Kidney (tissue), 14 donors: ENCODE data around the gene DNAAF1. TPM values are rescaled to one million over a fixed set of nuclear protein-coding genes. Genes with fewer than 3 reads are reported as not detected.

ENCODE experiments used
- DNase-seq, 5 donors: peaks; one replicate each; pipeline ENCODE4 v3.0.0-alpha.2; 2013 to 2020
- FAIRE-seq: peaks from 2 replicates; lab custom pipeline; 2012; peaks lifted over from hg19 to GRCh38; lab: Jason Lieb, UNC
- H3K27ac ChIP-seq, 2 donors: one replicate each; pipeline ENCODE4 v1.7.0; 2013; ENCODE audit warnings: low read depth in 2 of 2, low read length in 2 of 2, inconsistent platforms in 1 of 2
- H3K27me3 ChIP-seq: one replicate; pipeline ENCODE4 v1.7.1; 2013; ENCODE audit warnings: low read length, inconsistent platforms; ENCODE audit not compliant: control insufficient read depth, insufficient read depth
- H3K36me3 ChIP-seq, 3 donors: one replicate each; pipeline versions ENCODE4 v1.7.0 to v1.7.1; 2013; ENCODE audit warnings: low read length in 3 of 3, control low read depth in 1 of 3, inconsistent platforms in 1 of 3; ENCODE audit not compliant: insufficient read depth in 3 of 3, control insufficient read depth in 2 of 3
- H3K4me1 ChIP-seq, 3 donors: one replicate each; pipeline versions ENCODE4 v1.7.0 to v1.7.1; 2013; ENCODE audit warnings: low read length in 3 of 3, inconsistent platforms in 1 of 3, low read depth in 1 of 3; ENCODE audit not compliant: control insufficient read depth in 2 of 3, insufficient read depth in 2 of 3
- H3K4me3 ChIP-seq, 3 donors: one replicate each; pipeline versions ENCODE4 v1.7.0 to v1.8.1; 2013; ENCODE audit warnings: low read length in 3 of 3, control low read depth in 1 of 3, inconsistent platforms in 1 of 3
- H3K9ac ChIP-seq, 3 donors: one replicate each; pipeline versions ENCODE4 v1.7.0 to v1.7.1; 2013; ENCODE audit warnings: low read length in 3 of 3, control low read depth in 1 of 3, inconsistent platforms in 1 of 3
- H3K9me3 ChIP-seq, 3 donors: one replicate each; pipeline versions ENCODE4 v1.7.0 to v1.7.1; 2013; ENCODE audit warnings: low read length in 3 of 3, control low read depth in 1 of 3, inconsistent platforms in 1 of 3; ENCODE audit not compliant: control insufficient read depth in 2 of 3, insufficient read depth in 1 of 3
- CTCF ChIP-seq: IDR thresholded peaks from 3 replicates; pipeline ENCODE4 v1.5.1; 2012; ENCODE audit warnings: mild to moderate bottlenecking, moderate library complexity, borderline replicate concordance; ENCODE audit not compliant: insufficient read depth; ENCODE audit errors: extremely low read depth
- intact Hi-C: fragments of 100-400 bp; cut with DNase I; formaldehyde crosslinking; loops from one replicate; pipeline ENCODE4 v1.11.1; 2022
- polyA plus RNA-seq: library from polyadenylated mRNA; stranded (reverse); fragments of 350-450 nt; fragmentation: Illumina TruSeq; extraction: RNeasy Lipid Tissue Mini Kit (QIAGEN cat#74804); gene quantifications from one replicate; pipeline ENCODE4 v1.2.3, GENCODE V29; 2014; ENCODE audit warnings: low read depth, low replicate concordance; ENCODE audit not compliant: insufficient read depth
- total RNA-seq: library from RNA; stranded (reverse); fragmentation: NEBNext Ultra II Directional; extraction: Animal tissue kit (Norgen Biotek cat#: 25700); gene quantifications from one replicate; pipeline ENCODE4 v1.2.1, GENCODE V29; 2021
- donor health status: control.
- donor health status: control.
- donor health status: control.
- donor health status: control.
- donor health status: control.
- donor health status: DM: yes; HTN: yes; CAD: no.
- donor health status: Normal renal cell carcinoma (clear cell type).

DNAAF1 gene
- total and polyA plus RNA-seq, 2 donors from 2014 or later = 2.4 to 4.8 TPM

DNA sequence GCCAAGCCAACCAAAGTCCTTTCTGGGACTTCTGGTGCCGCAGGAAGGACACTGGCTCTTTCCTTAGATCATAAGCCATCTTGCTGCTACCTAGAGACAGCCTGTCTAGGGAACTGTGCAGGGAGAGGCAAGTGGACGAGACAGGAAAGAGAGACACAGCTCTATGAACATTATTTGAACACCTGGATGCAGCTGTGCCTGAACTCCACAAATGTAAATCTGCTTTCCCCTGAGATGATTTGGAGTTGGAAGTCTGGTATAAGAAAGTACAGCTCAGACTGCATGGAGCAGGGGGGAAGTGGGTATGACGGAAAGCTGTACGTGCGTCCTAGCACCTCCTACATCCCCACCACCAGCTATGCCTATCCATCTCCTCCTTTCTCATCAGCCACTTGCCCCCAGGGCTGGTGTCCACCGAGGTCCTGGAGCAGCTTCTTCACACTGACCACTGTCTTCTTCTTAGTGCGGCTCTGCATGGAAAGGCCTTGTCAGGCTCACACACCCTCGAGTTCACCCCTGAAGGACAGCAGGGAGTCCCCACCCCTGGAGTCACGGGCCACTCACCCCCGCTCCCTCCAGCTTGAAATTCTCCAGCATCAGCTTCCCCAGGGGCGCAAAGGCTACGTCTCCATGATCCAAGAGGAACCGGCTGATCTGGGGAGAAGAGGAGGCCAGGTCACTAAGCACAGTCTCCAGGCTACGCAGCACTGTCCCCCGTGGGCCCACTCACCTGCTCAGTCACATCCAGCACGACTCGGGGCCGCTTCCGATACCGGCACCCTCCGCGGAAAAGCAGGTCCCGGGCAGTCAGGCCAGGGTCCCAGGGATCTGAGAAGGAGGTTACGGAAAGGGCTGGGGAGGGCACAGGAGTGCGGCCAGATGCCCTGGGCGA lies 37.8 kb downstream of the DNAAF1 start:
- Histone ChIP-seq H3K36me3 (peaks cover 2 to 31% (median 3%) of the 10 kb centered on the region in 3 donors), H3K27ac (no peak overlapping the region)
- no peak for FAIRE-seq

GRCh38 chr16:84183572-84183875 lies 38.4 kb downstream of the DNAAF1 start:
- Histone ChIP-seq H3K4me3 (no peak overlapping the region), H3K9ac (no peak overlapping the region), H3K27ac (no peak overlapping the region), H3K36me3 (peaks cover 0 to 30% (median 3%) of the 10 kb centered on the region in 3 donors), H3K9me3 (no peaks in the 10 kb centered on the region), H3K4me1 (peaks cover 0 to 8% (median 4%) of the 10 kb centered on the region in 3 donors), H3K27me3 (no peaks in the 10 kb centered on the region)
- intact Hi-C loops = no loop called here
- TF ChIP-seq CTCF = no peak
- DNase-seq (no peak), FAIRE-seq (no peak)

More for the DNA sequence above, 37.8 kb downstream of the DNAAF1 start:
- H3K4me1 ChIP-seq = peaks cover 0 to 8% (median 8%) of the 10 kb centered on the region in 3 donors
- no peaks in the 10 kb centered on the region for H3K9me3 ChIP-seq
- H3K4me3 ChIP-seq = no peak overlapping the region
- intact Hi-C loops = no loop called here
- no peak for DNase-seq
- H3K27me3 ChIP-seq = no peaks in the 10 kb centered on the region
- no peak overlapping the region for H3K9ac ChIP-seq
- no peak for TF ChIP-seq CTCF

DNA sequence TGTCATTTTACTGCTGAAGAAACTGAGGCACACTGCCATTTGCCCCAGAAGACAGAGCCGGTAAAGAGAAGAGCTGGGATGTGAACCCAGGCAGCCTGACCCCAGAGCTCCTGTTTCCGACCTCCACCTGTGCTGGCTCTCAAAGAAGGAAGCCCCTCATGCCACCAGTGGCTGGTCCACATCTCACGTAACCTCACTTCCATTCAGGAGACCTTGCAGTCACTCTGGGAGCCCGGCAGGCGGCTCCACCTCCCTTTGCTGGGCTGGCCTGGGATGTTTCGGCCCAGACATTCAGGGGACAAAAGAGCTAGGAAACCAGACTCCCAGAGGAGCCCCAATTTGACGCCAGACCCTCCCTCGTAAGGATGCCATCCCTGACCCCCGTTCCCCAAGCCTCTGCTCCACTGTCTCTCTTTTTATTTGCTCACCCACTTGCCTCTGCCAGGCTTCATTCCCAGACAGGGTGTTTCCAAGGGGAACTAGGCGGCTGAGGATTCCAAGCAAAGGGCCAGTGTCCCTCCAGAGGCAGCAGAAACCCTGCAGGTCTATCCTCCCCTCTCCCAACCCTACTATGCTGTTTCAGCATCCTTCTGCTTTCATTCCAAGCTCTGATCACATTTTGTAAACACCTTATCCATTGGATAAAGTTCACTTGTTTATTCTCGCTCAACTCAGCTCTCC lies 38.9 kb downstream of the DNAAF1 start:
- intact Hi-C loops = no loop called here
- Histone ChIP-seq H3K9me3 (no peaks in the 10 kb centered on the region), H3K4me1 (peaks cover 0 to 8% (median 4%) of the 10 kb centered on the region in 3 donors), H3K9ac (peak overlapping the region in 1 of 3 donors; percentile 15), H3K27me3 (no peaks in the 10 kb centered on the region), H3K4me3 (no peak overlapping the region), H3K36me3 (peaks cover 0 to 25% (median 3%) of the 10 kb centered on the region in 3 donors), H3K27ac (no peak overlapping the region)
- TF ChIP-seq CTCF = no peak
- FAIRE-seq (no peak), DNase-seq (no peak)
